Measurements from ENCODE around the gene ABCA5. TPM values are rescaled to one million over a fixed set of nuclear protein-coding genes. Genes with fewer than 3 reads are reported as not detected.
"Not testable (repeated sequence)": the region's sequence is repeated elsewhere in the genome, so short reads cannot be mapped to it uniquely, and the experiment has no call there.

The ABCA5 gene
- total RNA-seq, 1 donor from 2014 or later: 52.8 TPM

DNA sequence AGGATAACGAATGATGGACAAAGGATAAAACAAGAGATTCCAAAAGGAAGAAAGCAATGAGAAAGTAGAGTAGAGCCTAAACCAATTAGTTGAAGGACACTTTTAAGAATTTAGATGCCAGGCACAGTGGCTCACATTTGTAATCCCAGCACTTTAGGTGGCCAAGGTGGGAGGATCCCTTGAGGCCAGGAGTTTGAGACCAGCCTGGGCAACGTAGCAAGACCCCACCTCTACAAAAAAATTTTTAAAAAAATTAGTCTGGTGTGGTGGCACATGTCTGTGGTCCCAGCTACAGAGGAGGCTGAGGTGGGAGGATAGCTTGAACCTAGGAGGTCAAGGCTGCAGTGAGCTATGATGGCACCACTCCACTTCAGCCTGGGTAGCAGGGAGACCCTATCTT is 118.3 kb downstream of the ABCA5 start:
- no peak for DNase-seq

DNA sequence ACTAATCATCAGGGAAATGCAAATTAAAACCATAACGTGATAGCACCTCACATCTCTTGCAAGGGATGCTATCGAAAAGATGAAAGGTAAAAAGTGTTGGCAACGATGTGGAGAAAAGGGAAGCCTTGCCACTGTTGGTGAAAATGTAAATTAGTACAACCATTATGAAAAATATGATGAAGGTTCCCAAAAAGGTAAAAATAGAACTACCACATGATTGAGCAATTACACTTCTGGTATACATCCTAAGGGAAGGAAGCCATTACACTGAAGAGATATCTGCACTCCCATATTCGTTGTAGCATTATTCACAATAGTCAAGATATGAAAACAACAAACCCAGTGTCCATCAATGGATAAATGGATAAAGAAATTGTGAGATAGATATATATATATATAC is 119.8 kb downstream of the ABCA5 start:
- no peak for DNase-seq

DNA sequence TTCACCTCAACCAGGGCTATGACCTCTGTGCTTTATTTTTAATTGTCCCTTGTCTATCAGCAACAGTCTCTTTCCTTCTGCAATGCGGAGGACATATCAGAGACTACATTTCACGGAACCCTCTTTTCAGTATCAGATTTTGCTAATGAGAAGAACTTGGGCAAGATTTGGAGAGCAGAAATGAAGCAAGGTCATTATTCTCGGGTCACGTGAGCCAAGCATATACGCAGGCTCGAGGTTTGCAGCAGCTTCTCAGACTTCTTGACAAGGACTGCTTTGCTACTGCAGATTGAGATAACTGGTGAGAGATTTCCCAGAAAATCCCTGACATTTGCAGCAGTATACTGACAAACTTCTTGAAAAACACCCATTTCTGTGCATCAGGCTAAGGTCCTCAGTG is 128.7 kb downstream of the ABCA5 start:
- no peak for DNase-seq

DNA sequence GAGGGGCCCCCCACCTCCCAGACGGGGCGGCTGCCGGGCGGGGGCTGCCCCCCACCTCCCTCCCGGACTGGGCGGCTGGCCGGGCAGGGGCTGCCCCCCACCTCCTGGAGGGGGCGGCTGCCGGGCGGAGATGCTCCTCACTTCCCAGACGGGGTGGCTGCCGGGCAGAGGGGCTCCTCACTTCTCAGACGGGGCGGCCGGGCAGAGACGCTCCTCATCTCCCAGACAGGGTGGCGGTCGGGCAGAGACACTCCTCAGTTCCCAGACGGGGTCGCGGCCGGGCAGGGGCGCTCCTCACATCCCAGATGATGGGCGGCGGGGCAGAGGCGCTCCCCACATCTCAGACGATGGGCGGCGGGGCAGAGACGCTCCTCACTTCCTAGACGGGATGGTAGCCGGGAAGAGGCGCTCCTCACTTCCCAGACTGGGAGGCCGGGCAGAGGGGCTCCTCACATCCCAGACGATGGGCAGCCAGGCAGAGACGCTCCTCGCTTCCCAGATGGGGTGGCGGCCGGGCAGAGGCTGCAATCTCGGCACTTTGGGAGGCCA is 130.8 kb downstream of the ABCA5 start:
- DNase-seq: not testable (repeated sequence)

Small RNA genes within 50 kb of the gene (small RNA-seq; reads per million reads assigned to genes)
- gene RF00561 (ENCODE audit: low replicate concordance) (not detected), gene SNRPGP4 (ENCODE audit: low replicate concordance) (not detected)

Other genes starting within 250 kb of the ABCA5 start
- gene ABCA6, start 185.2 kb downstream of the ABCA5 start, total RNA-seq: 50.7 TPM
- 33.5 TPM for gene ABCA10, start 98.3 kb downstream of the ABCA5 start, total RNA-seq
- 20.1 TPM for gene MAP2K6, start 87.6 kb upstream of the ABCA5 start, total RNA-seq